Smooth muscle cell (in vitro differentiated cells): ENCODE measurements around the gene EML1. TPM values are rescaled to one million over a fixed set of nuclear protein-coding genes. Genes with fewer than 3 reads are reported as not detected.

Experiments
- DNase-seq: peaks from one replicate; lab custom pipeline; 2025; ENCODE audit not compliant: unreplicated experiment; lab: John Stamatoyannopoulos, UW
- H2AFZ ChIP-seq: fragments of 200-600 bp; sonication (generic); 2 replicates; pipeline ENCODE4 v1.6.0; 2016; ENCODE audit warnings: antibody characterized with exemption, low read depth, mild to moderate bottlenecking
- H3F3A ChIP-seq: fragments of 200-600 bp; sonication (generic); 2 replicates; pipeline ENCODE4 v1.6.0; 2017; ENCODE audit warnings: antibody characterized with exemption, low read depth
- H3K27ac ChIP-seq: fragments of 200-600 bp; sonication (generic); 2 replicates; pipeline ENCODE4 v1.5.1; 2016; ENCODE audit warnings: low read depth, mild to moderate bottlenecking
- H3K27me3 ChIP-seq: fragments of 200-600 bp; sonication (generic); 2 replicates; pipeline ENCODE4 v1.6.1; 2016; ENCODE audit warnings: low read depth, mild to moderate bottlenecking
- H3K36me3 ChIP-seq: fragments of 200-600 bp; sonication (generic); 2 replicates; pipeline ENCODE4 v1.5.1; 2016; ENCODE audit warnings: low read depth
- H3K4me1 ChIP-seq: fragments of 200-600 bp; sonication (generic); 2 replicates; pipeline ENCODE4 v1.5.1; 2016; ENCODE audit warnings: low read depth
- H3K4me2 ChIP-seq: fragments of 200-600 bp; sonication (generic); 2 replicates; pipeline ENCODE4 v1.6.0; 2016; ENCODE audit warnings: mild to moderate bottlenecking
- H3K4me3 ChIP-seq: fragments of 200-600 bp; sonication (generic); 2 replicates; pipeline ENCODE4 v1.5.1; 2016; ENCODE audit warnings: mild to moderate bottlenecking
- H3K79me2 ChIP-seq: fragments of 200-600 bp; sonication (generic); 2 replicates; pipeline ENCODE4 v1.6.0; 2016; ENCODE audit warnings: low read depth, mild to moderate bottlenecking
- H3K9ac ChIP-seq: fragments of 200-600 bp; sonication (generic); 2 replicates; pipeline ENCODE4 v1.6.0; 2016; ENCODE audit warnings: low read depth
- H3K9me3 ChIP-seq: fragments of 200-600 bp; sonication (generic); replicated peaks from 2 replicates; pipeline ENCODE4 v1.5.1; 2016; ENCODE audit warnings: low read depth
- H4K20me1 ChIP-seq: fragments of 200-600 bp; sonication (generic); 2 replicates; pipeline ENCODE4 v1.6.0; 2016; ENCODE audit warnings: low read depth
- CTCF ChIP-seq: fragments of 200-600 bp; sonication (generic); IDR thresholded peaks from 2 replicates; pipeline ENCODE4 v1.5.1; 2017; ENCODE audit warnings: borderline replicate concordance, mild to moderate bottlenecking, antibody characterized with exemption; ENCODE audit not compliant: insufficient read depth, poor library complexity, severe bottlenecking
- WGBS: methylation state at CpG from one replicate; pipeline ENCODE4 v1.1.7; 2016; ENCODE audit warnings: low lambda C conversion rate; 5-methylcytosine and 5-hydroxymethylcytosine counted together
- polyA plus RNA-seq: library from polyadenylated mRNA; unstranded; fragments of >200 nt; fragmentation: Nextera tagmentation; extraction: Ambion mirVana; gene quantifications from 2 replicates; pipeline ENCODE4 v1.2.1, GENCODE V29; 2016
- total RNA-seq: library from RNA; depleted of rRNA; stranded (reverse); fragments of >200 nt; gene quantifications from 2 replicates; pipeline ENCODE4 v1.2.3, GENCODE V29; 2014

EML1 gene
- total and polyA plus RNA-seq, 2 experiments from 2014 or later = 13.0 to 31.2 TPM

DNA sequence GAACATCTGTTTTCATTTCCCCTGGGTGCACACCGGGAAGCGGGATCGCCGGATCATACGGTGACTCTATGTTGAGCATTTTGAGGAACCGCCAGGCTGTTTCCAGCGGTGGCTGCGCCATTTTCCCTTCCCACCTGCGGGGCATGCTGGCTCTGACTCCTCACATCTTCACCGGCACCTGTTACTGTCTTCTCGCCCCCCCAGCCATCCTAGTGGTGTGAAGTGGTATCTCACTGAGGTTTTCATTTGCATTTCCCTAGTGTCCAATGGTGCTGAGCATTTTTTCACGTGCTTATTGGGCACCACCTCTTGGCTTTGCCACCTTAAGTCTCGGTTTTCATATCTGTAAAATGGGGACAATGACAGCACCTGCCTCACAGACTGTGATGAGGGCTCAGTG is 44.1 kb upstream of the EML1 start:
- Histone ChIP-seq H4K20me1 (no peaks in the 10 kb centered on the region), H3K27me3 (peaks cover 12% of the 10 kb centered on the region), H3K79me2 (no peaks in the 10 kb centered on the region), H3K4me2 (no peak overlapping the region), H3F3A (peaks cover 20% of the 10 kb centered on the region), H3K9ac (no peak overlapping the region), H3K4me3 (no peak overlapping the region), H3K36me3 (no peaks in the 10 kb centered on the region), H3K4me1 (peaks cover 27% of the 10 kb centered on the region), H2AFZ (no peak overlapping the region), H3K27ac (no peak overlapping the region), H3K9me3 (no peaks in the 10 kb centered on the region)
- no peak for DNase-seq
- WGBS = 81% methylated on average over 13 of the region's 13 CpGs
- peak; percentile 11 for TF ChIP-seq CTCF

DNA sequence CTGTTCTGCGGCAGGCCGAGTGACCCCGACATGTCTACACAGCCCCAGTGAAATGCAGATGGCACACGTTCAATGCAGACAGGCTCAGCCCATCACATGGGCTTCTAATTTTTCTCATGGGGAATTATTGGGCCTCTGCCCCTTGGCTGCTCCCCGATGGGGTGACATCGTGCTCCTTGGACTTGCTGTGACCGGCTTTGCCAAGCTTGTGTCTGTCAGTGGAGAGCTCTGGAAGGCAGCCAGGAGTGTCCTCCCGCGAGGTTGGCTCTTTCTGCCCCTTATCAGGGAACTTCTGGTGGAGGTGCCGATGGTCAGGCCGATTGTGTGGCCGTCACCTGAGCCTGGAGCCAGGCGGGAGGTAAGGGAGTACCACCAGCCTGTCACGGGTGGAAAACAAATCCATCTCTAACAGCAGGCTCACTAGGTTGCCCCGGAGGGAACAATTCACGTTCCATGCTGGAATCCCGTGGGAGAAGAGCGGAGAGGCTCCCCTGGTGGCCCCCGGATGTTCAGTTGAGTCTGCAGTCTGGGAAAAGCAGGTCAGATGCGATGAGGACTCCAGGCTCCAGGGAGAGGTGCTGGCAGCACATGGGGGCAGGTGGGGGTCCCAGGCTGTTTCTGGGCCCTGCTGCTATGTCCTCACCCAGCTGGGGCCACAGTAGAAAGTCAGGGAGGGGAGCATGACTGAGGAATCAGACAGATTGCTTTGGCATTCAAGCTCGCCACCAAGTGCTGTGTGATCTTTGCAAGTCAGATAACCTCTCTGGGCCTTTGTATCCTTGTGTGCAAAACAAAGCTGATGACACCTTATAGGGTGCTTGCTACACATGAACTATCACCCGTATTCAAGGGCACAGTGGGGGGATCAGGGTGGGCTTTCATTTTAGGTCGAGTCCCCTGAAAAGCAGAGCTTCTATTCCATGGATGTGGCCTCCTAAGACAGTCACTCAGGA is 43.2 kb upstream of the EML1 start:
- H3K27ac ChIP-seq = no peak overlapping the region
- DNase-seq = no peak
- H3K4me1 ChIP-seq = peaks cover 29% of the 10 kb centered on the region
- 87% methylated on average over 23 of the region's 23 CpGs for WGBS
- H3K9ac ChIP-seq = no peak overlapping the region
- no peak overlapping the region for H3K4me2 ChIP-seq
- no peak overlapping the region for H3K4me3 ChIP-seq
- no peaks in the 10 kb centered on the region for H4K20me1 ChIP-seq
- no peak overlapping the region for H2AFZ ChIP-seq
- no peaks in the 10 kb centered on the region for H3K36me3 ChIP-seq
- no peaks in the 10 kb centered on the region for H3K9me3 ChIP-seq
- peaks cover 12% of the 10 kb centered on the region for H3K27me3 ChIP-seq
- no peak for TF ChIP-seq CTCF
- peaks cover 21% of the 10 kb centered on the region for H3F3A ChIP-seq
- H3K79me2 ChIP-seq = no peaks in the 10 kb centered on the region

DNA sequence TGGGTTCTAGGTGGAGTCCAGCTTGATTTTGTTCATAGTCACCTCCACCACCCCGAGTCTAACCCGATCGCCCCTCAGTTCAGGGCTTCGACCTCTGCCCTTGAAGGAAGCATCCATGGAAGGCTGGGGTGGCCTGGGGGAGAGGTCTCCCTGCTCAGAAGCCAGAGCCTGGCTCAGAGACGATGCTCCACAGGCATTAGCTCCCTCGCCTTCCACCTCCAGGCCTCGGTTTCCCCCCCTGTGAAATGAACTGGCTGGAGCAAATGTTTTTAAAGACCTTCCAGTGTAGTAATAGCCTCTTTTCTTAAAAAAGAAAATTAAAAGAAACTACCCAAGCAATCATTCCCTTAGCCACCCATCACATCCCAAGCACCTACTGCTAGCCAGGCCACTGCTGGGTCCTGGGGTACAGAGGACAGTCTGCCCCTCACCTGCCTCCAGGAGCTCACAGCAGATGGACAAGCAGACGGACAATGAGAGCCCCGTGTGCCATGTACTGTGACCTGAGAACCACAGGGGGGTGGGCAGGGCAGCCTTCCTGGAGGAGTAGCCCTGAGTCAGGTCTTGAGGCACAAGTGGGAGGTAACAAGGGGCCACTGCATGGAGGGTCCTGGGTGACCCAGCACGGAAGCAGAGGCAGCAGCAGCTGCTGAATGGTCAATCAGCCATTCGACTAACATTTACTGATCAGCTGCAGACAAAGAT is 42.3 kb upstream of the EML1 start:
- Histone ChIP-seq H3K36me3 (no peaks in the 10 kb centered on the region), H3K9me3 (no peaks in the 10 kb centered on the region), H3F3A (peaks cover 13% of the 10 kb centered on the region), H3K79me2 (no peaks in the 10 kb centered on the region), H3K27me3 (peaks cover 12% of the 10 kb centered on the region), H3K27ac (no peak overlapping the region), H4K20me1 (no peaks in the 10 kb centered on the region), H3K4me3 (no peak overlapping the region), H3K9ac (peak overlapping the region; percentile 85), H2AFZ (no peak overlapping the region), H3K4me2 (no peak overlapping the region), H3K4me1 (peaks cover 26% of the 10 kb centered on the region)
- WGBS = 96% methylated on average over 11 of the region's 11 CpGs
- DNase-seq = no peak
- TF ChIP-seq CTCF = no peak
